Activated CD8-positive, alpha-beta memory T cell treated with anti-CD3 and anti-CD28 coated beads for 4 hours (primary cell): ENCODE data around the gene RNF121.

Experiments
- DNase-seq, 2 donors: peaks; one replicate each; pipeline ENCODE4 v3.0.0-alpha.2; 2020; ENCODE audit warnings: low read depth in 2 of 2

The RNF121 gene

DNA sequence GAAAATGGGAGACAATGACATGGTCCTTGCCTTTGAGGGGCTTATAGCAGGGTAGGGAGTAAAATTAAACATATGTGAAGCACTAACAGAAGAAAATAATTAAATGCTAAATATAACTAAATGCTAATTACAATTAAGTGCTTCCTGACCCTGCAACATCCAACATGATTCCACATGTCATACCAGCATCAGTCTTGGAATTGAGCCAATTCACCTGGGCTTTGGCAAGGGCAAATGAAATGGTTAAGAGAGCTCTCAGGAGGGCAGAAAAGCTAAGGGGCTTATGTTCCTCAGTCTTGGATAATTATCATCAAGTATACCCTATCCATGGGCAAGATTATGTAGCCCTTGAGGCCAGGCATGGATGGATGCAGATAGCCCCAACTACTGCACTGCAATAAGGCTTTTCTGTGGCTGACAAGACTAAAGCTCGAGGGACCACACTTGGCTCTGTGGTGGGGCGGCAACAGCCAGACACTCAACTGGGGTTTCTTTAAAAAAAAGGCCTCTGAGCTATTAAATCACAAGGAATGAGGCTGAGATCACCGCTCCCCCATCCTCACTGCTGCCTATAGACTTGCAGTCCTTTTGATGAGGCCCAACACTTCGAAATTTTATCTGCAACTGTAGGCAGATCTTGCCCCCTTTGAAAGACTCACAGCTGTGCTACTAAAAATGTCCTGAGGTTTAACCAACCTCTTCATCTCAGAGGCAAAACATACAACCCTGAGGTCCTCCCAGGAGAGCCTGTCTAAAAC is 108.9 kb downstream of the RNF121 start:
- DNase-seq = no peak

DNA sequence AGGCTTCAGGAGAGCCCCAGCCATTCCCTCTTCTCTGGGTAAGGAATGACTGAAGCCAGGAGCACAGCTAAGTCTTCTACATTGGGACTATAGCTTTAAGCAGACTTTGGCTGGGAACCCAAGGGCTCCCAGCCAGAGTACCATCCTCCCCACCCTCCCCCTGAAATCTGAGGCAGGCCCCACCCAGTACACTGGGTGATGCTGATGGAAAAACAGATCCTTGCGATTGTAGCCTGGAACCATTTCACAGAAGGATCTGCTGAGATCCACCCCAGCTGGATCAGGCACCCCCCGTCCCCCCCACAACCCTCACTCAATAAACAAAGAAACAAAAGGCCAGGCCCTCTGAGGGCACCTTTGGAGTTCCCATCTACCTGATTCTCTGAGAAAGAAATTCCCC is 109.6 kb downstream of the RNF121 start:
- no peak for DNase-seq

DNA sequence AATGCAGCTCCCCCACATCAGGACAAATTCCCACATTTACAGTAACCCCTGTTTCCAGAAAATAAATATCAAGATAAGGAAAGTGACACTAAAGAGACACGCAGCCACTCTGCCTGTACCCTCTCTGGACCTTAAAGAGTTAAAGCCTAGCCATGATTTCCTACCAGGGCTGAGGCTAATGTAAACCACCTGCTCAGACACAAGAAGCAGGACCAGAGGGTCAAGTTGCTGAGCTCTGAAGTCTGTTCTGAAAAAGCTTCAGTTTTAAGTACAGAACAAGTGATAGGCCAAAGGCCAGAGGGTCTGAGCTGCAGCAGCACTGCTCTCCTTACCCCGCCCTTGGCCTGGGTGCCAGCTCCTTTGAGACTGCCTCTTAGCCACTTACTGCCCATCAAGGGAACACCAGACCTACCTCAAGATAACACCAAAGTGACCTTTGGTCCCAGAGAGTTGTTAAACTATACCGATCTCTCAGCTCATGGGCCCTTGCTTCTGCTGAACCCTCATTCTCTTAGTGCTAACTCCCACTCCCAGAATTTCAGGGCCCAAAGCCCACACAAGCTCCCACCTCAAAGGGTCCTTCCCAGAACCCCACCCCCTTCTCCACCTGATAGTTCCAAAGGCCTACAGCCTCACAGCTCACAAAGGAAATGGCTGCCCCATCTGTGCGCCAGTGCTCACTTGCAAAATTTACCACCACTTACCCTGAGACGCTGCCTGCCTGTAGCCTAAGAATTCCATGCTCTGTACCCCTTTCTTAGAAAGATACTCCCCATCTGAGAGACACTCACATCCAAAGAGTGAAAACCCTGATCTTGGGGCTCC is 110.4 kb downstream of the RNF121 start:
- no peak for DNase-seq

DNA sequence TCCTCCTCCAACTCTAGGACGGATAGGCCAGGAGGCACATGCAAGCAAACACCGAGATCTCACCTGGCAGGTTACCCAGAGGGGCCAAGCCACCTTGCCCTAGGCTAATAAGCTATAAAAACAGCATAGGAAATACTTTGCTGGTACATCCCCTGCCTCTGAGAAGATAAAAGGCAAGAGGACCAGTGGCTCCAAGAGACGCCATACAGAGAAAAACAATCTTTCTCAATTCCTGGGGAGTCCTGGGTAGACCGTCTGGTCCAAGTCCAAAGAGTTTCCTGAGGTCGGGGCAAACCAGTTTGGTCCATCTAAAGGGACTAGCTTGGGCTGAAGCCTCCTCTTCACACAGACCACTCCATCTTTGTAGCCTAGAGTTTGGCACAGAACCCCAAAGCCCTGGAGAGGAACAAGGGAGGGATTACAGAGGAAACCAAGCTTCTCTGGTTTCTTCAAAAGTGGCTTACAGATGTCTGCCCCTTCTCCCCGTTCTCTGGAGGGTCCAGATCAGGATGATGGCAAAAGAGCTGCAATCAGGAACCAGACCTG is 111.1 kb downstream of the RNF121 start:
- no peak for DNase-seq

DNA sequence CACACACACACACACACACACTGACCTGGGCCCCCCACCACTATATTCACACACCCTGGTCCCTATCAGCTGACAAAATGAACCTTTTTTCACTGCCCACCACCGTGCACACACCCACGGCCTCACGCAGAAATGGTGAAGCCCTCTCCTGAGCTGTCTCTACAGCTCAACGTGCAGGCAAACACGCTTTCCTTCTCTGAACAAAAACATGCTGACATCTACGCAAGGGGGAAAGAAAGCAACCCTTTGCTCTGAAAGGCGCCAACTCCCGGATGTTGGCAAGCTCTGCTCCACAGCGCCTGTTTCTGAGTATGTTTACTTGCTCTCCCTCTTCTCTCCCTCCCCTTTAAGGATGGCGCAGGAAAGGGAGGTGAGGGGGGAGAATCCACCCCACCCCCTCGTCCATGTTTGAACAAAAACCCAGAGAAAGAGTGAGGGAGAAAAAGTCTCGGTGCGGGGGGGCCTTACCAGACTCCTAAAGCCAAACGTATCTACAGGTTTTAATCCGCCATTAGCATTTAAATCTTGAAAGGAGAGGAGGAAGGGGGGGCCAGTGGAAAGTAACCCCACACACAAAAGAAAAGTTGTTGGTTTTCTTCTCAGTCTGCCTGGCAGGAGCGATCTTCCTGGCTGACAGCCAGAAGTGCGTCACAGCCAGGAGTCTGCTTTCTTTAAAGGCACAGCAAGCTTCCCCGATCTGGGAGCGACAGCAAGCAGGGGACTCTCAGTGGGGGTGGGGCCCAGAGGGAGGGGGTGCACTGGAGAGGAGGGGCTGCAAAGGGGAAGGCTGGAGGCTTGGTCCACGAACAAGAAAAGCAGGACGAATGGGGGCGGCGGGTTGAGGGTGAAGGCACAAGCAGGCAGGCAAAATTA is 111.9 kb downstream of the RNF121 start:
- peak; percentile 41 to 45 for DNase-seq

DNA sequence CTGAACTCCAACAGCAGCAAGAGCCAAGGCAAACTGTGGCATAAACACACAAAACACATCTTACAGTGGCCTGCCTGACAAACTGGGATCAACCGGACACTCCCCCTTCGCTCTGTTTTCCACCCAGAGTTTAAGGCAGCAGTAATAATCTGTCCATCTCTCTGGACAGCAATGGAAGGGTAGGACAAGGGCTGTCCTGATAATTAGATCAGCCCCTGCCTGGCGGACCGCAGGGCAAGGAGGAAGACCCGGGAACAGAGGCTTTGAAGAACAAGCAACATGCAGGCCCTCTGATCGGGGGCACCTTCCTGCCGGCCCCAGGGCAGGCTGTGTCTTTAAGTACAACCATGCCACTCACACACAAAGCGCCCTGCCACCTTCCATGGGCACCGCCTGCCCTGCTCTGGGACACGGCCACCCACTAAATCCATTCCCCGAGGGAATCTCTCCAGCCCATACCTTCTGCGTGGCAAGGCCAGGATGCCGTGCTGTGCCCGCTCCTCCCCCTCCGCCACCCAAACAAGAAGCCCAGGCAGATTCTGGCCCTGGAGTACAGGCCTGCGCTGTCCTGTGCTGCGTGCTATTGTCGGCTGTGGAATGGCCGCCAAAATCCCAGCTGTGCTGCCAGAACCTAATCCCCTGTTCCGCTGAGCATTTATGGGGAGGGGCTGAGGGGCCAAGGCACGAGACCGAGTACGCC is 112.7 kb downstream of the RNF121 start:
- no peak for DNase-seq

DNA sequence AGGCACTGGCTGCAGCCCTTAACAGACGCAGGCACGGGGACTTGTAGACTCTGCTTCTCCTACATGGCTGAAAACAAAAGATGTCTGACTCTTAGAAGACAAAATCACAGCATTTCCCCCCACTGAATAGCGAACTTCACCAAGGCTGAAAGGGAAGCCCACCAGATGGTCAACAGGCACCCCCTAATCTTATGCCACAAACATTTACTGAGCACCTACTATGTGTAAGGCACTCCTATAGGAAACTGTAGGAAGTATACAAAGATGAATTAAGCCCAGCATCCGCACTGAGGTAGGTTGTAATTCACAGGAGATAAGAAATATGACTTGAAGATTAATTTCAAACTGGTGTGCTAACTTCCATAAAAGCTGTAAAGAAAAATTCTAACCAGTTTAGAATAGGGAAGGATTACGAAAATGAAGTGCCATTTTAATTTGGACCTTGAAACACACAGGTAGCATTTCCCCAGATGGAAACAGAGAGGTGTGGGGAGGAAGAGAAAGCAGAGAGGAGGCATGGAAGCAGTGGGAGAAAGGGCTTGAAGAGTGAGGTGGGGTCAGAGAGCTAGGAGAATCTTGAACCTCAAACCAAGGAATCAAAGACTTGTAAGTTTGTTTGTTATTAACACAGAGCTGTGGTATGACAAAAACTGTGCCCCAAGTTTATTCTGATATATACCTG is 113.4 kb downstream of the RNF121 start:
- no peak for DNase-seq

DNA sequence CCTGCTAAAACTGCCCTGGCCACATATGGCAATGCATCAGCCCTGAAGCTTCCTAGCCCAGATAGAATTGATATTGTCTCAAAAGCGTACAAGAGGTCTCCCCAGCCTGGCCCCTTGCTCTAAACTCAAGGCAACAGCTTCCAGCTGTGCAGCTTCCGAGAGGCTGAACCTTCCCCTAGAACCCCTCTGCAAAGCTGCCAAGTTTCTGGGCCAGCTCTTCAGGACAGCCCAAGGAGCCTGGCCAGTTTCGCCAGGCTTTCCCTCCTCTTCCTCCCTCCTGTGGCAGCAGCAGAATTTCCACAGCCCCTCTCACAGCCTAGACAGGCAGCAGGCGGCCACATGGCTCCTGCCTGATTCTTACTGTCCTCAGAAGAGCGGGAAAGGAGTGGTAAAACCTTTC is 117.0 kb downstream of the RNF121 start:
- DNase-seq = no peak
